NCI-H82 (cell line): ENCODE measurements around the gene DAZAP1.
"Not testable (repeated sequence)": the region's sequence is repeated elsewhere in the genome, so short reads cannot be mapped to it uniquely, and the experiment has no call there.

ENCODE experiments used
- DNase-seq: peaks from one replicate; lab custom pipeline; 2025; lab: John Stamatoyannopoulos, UW

Gene DAZAP1

DNA sequence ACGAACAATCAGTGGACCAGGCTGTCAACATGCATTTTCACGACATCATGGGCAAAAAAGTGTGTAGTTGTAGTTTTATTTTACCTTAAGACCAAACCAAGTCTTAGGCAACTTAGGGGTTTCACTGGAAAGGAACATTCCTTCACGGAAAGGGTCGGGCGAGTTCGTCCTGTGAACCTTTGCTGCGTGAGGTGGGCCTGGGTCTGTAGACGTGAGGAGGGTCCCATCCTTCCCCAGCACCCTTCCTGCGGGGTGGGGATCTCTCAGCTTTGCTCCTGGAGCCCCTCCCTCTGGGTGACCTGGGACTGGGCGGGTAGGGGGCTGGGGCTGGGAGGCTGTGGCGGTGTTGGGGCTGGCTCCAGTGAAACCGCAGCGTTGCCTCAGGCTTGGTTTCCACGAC is 18.5 kb downstream of the DAZAP1 start:
- no peak for DNase-seq

DNA sequence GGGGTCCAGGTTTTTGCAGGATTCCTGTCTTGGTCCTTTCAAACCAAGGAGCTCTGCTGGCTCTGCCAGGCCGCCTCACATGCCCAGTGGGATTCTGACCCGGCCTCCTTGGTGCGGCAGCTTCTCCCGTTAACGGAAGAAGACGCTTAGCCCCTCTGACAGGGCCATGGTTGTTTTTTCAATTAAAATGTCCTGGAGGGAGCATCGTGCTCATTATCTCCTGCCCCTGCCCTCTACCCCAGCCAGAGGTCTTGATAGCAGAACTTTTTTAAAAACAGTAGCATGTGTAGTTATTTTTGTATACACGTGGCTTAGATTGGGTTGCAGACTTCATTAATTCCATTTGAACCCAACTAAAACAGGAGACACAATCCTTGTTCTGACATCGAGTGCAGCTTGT is 19.4 kb downstream of the DAZAP1 start:
- no peak for DNase-seq

DNA sequence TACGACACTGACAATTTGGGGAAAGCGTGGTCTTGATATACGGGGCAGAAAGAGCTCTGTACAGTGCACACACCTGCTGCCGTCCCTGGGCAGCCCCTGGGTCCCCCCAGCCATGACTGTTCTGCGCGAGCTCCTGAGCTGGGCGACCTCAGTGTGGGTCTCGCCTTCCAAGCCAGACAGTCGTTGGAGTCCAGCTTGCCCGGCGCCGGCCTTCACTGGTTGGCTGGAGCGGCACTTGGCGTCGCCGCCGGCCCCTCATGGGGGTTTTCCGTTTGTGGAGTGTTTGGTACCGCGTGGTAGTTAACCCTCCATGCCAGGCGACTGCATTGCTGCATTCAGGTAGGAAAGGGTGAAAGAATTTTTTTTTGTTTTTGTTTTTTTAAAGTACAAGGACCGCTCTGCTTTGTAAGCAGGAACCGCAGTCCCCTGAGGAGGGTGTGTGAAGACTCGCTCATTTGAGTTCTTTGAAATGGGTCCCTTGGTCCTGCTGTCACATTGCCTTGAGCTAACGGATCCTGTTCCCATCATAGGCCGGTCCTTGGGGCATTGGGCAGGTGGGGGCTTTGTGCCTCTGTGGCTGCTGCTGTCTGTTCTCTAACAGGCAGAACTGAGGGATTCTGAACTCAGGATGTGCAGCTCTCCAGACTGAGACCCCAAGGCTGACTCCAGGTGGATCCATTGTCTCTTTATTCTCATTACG is 20.0 kb downstream of the DAZAP1 start:
- no peak for DNase-seq

DNA sequence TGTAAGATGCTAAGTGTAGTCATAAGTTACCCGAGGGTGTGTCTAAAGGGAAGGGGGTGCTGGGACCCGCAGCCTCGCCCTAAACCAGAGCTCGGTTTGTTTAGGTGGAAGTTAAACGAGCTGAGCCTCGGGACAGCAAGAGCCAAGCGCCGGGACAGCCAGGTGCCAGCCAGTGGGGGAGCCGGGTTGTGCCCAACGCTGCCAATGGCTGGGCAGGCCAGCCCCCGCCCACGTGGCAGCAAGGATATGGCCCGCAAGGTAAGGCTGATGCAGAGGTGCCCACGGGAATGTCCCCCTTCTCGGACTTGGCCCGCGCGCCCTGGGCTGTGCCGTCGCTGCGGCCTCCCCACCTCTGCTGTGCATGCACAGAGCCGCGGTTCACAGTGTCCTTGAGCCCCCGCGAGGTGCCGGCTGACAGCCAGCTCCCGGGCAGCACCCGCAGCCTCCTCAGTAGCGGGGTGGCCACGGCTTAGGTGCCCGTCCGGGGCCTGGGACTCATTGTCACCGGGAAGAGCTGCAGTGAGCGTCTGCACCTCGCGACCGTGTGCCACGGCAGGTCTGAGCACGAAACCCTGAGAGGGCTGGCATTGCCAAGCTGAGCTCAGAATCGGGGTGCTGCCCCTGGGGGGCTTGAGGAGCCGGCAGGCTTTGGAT is 21.5 kb downstream of the DAZAP1 start:
- DNase-seq = no peak

DNA sequence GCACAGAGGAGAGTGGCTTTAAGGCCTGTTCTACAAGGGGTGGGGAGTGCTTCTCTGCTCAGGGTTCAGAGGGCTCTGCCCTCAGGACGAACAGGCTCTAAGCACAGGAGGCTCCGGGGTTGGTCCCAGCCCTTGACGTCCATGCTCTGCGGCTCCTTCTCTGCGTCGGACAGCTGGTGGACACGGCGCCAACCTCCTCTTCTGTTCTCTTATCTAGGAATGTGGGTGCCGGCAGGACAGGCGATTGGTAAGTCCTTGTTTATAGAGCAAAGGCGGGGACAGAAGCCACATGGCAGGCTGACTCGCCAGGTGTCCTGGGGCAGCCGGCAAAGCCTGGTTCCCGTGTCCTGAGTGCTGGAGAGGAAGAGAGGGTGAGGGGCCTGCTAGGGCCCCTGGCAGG is 22.4 kb downstream of the DAZAP1 start:
- DNase-seq = no peak

DNA sequence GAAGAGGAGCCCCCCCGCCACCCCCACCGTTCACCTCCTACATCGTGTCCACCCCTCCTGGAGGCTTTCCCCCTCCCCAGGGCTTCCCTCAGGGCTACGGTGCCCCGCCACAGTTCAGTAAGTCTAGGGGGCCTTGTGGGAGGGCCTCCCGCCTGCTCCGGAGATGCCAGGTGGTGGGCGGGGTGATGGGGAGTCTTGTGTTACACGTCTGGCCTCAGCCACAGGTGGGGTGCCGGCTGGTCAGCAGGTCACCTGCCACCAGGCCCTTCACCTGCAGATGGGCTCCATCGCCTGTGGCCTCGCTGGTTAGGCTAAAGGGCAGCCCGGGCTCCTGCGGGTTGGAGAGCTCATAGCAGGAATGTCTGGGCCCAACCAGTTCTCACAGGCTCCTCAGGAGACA is 22.9 kb downstream of the DAZAP1 start:
- DNase-seq = no peak

DNA sequence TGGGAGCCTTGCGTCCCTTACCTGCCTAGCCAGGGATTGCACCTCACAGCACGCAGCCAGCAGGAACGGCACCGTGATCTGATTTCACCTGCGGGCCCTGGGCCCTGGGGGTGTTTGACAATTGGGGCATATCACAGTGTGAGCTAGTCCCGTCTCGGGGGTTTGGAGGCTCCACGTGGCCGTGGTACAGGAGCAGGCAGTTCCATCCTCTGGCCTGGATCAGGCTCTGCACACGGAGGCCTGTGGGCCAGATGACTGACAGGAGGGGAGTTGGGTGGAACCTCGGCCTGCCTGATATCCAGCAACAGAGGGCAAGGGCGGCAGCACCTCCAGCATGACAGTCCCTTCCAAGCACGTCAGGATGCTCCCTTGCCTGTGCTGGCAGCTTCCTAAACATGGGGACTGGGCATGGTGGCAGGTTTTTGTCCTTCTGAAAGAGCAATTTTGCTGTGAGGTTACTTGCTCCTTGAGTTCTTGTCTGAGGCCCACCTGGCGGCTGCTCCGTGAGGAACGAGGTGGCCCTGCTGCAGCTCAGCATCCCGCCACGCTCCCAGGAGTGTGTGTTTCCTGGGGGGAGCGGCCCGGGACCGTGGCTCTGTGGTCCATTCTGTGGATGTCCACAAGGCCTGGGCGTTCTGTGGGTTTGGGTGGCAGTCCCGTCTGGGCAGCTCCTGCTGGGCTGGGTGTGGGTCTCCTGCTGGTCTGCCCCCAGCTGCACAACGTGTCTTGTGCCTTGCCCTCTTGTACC is 24.5 kb downstream of the DAZAP1 start:
- no peak for DNase-seq

DNA sequence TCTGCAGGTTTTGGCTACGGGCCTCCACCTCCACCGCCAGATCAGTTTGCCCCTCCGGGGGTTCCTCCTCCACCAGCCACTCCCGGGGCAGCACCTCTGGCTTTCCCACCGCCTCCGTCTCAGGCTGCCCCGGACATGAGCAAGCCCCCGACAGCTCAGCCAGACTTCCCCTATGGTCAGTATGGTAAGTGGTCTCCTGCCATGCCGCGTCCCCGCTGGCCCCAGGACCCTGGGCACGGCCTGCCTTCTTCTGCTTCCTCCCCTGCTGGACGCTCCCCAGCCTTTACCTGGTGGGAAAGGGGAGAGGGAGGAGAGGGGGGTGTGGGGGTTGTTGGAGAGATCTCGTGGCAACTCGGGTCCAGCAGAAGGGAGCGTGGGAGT is 25.1 kb downstream of the DAZAP1 start:
- DNase-seq = no peak

DNA sequence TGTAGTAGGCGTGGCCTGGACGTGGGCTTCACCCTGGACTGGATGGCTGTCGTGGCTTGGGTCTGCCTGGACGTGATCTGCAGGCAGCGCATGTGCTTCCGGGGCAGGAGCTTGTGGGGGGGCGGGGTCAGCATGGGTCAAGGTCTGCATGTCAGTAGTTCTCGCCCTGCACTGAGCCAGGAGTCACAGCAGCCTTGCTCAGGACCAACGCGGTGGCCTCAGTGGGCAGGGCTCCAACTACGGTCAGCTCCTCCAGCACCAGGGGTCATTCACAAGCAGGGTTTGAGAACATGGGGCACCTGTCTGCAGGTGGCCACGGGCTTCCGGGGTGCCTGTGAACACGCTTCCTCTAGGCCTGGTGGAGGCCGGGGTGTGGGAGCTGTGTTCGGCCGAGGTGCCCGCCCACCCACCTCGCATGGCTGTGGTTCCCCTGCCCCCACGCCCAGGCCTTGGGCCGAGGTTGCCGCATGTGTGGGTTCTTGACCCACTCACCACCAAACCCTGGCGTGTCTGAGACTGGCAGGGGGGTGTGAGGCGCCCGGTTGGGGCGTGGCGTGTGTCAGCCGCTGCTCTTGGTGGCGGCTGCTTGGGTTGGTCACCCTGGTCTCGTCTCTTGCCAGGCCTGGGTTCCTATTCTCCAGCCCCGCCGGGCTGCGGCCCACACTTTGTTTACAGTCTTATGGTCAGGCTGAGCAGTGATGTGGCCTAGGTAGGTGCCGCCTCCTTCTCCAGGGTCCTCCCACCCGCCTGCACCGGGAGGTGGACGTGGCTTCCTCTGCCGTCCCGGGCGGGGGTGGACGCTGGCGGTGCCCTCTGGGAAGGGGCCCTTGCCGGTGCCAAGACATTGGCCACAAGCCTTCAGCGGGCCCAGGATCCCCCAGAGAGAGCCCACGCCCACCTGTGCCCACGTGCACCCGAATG is 26.0 kb downstream of the DAZAP1 start:
- DNase-seq = no peak

DNA sequence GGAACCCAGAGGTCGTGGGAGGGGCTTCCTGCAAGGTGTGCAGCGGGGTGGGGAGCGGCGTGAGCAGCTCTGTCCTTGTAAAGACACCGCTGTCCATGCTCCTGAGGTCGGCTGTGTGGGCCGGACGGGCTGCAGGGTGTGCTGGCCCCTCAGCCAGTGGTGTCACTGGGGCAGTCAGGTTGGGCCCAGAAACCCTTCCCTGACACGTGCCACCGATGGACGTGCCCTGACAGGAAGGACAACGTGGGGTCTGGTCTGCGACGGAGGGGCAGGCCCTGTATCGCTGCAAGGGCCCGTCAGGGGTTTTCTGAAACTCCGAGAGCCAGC is 26.6 kb downstream of the DAZAP1 start:
- DNase-seq = no peak

DNA sequence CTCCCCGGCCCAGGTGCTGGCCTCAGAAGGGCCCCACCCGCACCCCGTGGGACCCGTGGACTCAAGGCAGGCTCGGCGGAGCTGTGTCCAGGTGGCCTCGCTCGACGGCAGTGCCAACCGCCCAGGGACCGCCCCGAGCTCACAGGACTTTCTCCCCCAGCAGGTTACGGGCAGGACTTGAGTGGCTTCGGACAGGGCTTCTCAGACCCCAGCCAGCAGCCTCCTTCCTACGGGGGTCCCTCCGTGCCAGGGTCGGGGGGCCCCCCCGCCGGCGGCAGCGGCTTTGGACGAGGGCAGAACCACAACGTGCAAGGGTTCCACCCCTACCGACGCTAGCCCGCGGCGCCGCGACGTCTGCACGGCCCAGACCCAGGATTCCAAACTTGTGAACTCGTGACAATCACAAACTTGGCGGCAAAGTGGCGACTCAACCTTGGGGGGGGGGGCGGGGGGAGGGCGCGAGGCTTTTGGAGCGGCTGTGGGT is 27.2 kb downstream of the DAZAP1 start:
- DNase-seq = no peak

DNA sequence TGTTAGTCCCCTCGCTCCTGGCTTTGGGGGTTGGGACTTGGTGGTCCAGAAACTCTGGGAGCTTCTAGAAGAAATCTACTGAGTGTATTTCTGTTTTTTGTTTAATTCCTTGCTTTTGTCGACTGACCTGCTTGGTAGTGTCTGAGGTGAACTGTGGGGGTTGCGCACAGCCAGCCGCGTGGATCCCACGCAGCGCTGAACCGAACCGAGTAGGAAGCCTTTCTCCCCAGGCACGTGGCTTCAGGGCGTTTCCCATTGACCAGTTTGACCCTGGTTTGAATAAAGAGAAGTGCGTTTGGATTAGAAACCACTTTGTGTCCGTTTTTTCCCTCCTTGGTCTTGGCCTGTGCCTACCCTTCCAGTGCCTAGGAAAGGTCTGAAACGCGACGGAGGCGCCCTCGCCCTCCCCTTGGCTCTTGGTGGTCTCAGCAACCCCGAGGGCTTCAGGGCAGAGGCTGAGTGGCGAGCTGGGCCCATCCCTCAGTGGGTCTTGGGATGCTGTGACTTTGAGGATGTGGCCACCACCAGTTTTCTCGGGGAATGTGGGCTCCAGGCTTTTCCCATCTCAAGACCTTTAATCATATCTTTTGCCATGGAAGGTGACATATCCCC is 28.1 kb downstream of the DAZAP1 start:
- DNase-seq = no peak

DNA sequence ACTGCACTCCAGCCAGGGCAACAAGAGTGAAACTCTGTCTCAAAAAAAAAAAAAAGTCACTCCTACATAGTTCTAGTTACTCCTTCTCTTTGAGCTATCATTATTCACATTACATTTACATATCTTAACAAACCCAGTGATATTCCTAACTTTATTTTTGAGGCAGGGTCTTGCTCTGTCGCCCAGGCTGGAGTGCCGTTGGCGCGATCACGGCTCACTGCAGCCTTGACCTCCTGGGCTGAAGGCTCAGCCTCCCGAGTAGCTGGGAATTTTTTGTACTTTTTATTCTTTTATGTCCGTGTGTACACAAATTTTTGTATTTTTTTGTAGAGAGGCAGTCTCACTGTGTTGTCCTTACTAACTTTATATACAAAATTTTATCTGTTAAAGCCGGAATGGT is 30.2 kb downstream of the DAZAP1 start:
- DNase-seq = no peak

DNA sequence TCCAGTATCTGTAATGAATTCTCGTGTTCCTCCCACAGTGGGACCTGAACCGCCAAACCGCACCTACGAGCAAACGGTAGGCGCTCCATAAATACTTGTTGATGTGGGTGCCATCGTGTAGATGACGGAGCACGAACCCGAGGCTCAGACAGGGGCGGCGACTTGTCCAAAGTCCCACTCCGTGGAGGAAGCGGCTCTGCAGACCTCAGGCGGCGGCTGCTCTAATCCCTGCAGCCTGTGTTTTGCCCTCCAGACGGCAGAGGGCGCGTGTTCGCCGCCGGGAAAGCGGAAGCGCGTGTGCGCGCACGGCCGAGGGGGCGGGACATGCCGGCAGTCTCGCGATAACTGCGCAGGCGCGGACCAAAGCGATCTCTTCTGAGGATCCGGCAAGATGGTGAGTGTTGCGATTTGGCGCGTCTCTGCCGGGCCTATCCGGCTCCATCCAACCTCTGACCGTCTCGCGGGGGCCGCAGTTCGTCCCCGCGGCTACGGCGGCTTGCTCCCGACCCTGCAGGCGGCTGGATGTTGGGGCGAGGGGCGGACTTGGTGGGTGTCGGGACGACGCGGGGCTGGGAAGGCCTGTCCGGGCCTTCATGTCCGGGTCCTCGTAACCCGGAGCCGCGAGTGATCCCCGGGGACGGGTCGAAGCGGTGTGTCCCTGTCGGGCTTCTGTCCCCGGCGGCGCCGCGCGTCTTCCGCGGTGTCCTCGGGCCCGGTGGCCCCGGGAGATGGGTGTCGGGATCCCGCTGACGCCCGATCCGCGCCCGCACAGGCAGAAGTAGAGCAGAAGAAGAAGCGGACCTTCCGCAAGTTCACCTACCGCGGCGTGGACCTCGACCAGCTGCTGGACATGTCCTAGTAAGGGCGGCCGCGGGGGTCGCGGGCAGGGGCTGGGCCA is 30.9 kb downstream of the DAZAP1 start, which contains the start of gene RPS15:
TSS of gene RPS15 (plus strand) at position 362 of the 898 bp plus-strand sequence. CDS start at position 392, 30 bp downstream.
- peak; percentile 92 for DNase-seq

DNA sequence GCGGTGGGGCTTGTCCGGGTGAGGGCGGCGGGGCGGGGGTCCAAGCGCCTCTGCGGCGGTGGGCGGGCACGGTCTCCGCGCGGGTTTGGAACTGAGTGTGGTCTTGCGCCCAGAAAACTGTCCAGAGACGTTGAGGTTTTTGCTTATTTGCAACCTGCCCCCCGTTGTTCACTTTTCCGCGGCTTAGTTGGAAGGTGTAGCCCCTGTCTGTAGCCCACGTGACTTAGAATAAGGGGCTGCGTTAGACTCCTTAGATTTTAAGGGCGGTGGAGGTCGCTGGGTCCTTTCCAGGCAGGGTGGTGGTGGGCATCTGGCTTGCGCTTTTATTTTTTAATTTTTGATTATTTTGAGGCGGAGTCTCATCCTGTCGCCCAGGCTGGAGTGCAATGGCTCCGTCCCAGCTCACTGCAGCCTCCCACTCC is 31.6 kb downstream of the DAZAP1 start:
- no peak for DNase-seq

DNA sequence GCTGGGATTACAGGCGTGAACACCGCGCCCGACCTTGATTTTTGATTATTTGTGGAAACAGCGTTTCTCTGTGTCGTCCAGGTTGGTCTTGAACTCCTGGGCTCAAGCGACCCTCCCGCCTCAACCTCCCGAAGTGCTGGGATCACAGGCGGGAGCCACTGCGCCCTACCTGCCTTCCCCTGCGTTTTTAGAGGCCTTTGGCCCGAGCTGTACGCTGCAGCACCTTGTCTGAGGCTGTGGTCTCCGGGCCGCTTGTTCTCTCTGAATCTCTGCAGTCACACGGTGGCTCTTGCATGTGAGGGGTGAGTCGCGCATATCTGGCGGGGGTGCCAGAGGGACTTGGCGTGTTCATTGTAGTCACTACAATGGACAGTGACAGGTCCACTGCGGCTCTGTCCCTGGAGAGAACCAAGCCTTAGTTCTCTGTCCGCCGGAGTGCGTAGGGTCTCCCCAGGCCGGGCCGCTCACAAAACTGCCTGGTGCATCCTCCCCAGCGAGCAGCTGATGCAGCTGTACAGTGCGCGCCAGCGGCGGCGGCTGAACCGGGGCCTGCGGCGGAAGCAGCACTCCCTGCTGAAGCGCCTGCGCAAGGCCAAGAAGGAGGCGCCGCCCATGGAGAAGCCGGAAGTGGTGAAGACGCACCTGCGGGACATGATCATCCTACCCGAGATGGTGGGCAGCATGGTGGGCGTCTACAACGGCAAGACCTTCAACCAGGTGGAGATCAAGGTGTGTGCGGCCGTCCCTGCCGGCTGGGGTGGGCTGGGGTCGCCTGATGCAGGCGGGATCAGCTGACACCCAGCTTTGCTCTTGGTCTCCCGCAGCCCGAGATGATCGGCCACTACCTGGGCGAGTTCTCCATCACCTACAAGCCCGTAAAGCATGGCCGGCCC is 32.4 kb downstream of the DAZAP1 start:
- DNase-seq = not testable (repeated sequence)

DNA sequence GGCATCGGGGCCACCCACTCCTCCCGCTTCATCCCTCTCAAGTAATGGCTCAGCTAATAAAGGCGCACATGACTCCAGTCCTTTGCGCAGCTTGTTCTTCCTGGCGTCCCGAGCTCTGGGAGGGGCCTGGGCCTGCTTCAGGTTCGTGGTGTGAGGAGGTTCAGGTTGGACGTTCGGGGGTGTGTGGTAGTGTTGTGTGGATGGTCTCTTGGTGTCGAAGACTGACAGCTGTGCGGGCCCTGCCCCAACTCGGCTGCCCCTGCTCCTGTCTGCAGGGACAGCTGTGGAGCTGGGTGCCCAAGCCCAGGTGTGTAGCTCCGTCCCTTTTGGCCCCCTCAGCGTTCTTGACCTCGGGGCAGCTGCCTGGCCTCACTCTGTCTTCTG is 33.0 kb downstream of the DAZAP1 start:
- no peak for DNase-seq

DNA sequence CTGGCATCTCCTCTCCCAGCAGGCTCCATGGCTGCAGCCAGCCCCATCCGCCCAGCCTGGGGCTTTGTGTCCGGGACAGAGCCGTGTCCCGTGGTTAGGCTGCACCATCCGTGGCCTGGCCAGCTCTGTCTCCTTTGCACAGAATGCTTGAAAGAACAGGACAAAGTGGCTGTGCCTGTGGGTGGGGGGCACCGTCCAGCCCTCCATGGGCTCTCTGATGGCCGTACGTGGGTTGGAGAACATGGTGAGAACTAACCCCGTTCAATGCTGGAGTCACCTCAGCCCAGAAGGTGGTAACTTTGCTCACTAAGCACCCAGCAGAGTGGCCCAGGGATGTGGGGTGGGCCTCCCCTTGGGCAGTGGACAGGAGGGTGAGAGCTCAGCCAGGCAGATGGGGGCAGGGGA is 33.6 kb downstream of the DAZAP1 start:
- no peak for DNase-seq

DNA sequence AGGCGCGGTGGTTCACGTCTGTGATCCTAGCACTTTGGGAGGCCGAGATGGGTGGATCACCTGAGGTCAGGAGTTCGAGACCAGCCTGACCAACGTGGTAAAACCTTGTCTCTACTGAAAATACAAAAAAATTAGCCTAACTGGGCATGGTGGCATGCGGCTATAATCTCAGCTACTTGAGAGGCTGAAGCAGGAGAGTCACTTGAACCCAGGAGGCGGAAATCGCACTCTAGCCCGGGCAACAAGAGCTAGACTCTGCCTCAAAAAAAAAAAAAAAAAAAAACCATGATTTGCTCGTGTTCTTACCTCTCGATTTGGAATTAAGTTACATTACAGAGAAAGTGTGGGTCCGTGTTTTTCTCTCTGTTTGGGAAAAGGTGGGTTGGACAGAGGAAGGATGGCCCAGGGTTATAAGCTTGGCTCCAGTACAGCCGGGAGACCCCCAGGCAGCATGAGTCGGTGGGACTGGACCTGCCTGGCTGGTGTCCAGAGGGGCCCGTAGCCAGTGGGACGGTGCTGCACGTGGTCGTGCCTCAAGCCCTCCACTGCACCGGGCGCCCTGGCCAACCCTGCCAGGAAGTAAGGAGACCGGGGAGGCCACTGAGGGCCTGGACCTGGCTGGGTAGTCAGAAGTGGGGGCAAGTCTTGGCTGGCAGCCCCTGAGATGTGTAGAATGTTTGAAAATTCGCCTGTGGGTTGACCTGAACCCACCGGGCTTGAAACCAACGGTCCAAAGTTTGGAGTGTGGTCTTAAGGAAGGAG is 34.5 kb downstream of the DAZAP1 start:
- DNase-seq = no peak
